HEK293 (cell line): ENCODE measurements around the gene BRPF1.

Experiments
- CTCF ChIA-PET: fragments of 350-600 bp; formaldehyde crosslinking; extraction: SDS; loops from one replicate; lab custom pipeline; 2021; ENCODE audit warnings: antibody characterized with exemption; lab: Yijun Ruan, JAX
- POLR2A ChIA-PET: fragments of 300-600 bp; formaldehyde crosslinking; extraction: SDS; loops from one replicate; lab custom pipeline; 2020; ENCODE audit warnings: antibody characterized with exemption, inconsistent platforms; lab: Yijun Ruan, JAX
- H3K27ac ChIP-seq: fragments of 200-500 bp; sonication (Bioruptor generic); 2 replicates; pipeline ENCODE4 v1.5.1; 2014; ENCODE audit warnings: low read depth, low read length, control low read depth, inconsistent platforms; ENCODE audit errors: extremely low read depth
- H3K36me3 ChIP-seq, 2 experiments: fragments of 200-500 bp in 1 of 2; sonication (Bioruptor generic) in 1 of 2; 1 replicate in 1 of 2; 2 replicates in 1 of 2; pipeline ENCODE4 v1.5.1; 2014 to 2017; ENCODE audit warnings: inconsistent platforms in 2 of 2, low read length in 2 of 2; ENCODE audit not compliant: control insufficient read depth in 2 of 2, insufficient read depth in 1 of 2
- H3K4me1 ChIP-seq: fragments of 200-500 bp; sonication (Bioruptor generic); 2 replicates; pipeline ENCODE4 v1.5.1; 2014; ENCODE audit warnings: mild to moderate bottlenecking, low read length, inconsistent platforms; ENCODE audit not compliant: control insufficient read depth, insufficient read depth
- H3K4me3 ChIP-seq: 2 replicates; pipeline ENCODE4 v1.5.1; 2011; ENCODE audit warnings: low read depth, mild to moderate bottlenecking, control low read depth, low read length, moderate library complexity
- H3K9me3 ChIP-seq: fragments of 200-500 bp; sonication (Bioruptor generic); 2 replicates; pipeline ENCODE4 v1.5.1; 2014; ENCODE audit warnings: low read depth, low read length, inconsistent platforms; ENCODE audit not compliant: control insufficient read depth, insufficient read depth
- GLIS1 ChIP-seq: fragments of 450-650 bp; formaldehyde crosslinking; IDR thresholded peaks from 2 replicates; pipeline ENCODE4 v1.5.1; 2016; ENCODE audit warnings: missing biosample characterization, missing genetic modification characterization
- GLIS2 ChIP-seq: fragments of 450-650 bp; formaldehyde crosslinking; IDR thresholded peaks from 2 replicates; pipeline ENCODE4 v1.5.1; 2016; ENCODE audit warnings: missing biosample characterization, missing genetic modification characterization
- PRDM1 ChIP-seq: fragments of 450-650 bp; formaldehyde crosslinking; IDR thresholded peaks from 2 replicates; pipeline ENCODE4; 2016; ENCODE audit warnings: missing biosample characterization, missing genetic modification characterization
- ZBTB10 ChIP-seq: fragments of 450-650 bp; formaldehyde crosslinking; IDR thresholded peaks from 2 replicates; pipeline ENCODE4 v1.5.1; 2016; ENCODE audit warnings: missing biosample characterization, missing genetic modification characterization
- ZBTB17 ChIP-seq: fragments of 450-650 bp; formaldehyde crosslinking; IDR thresholded peaks from 2 replicates; pipeline ENCODE4 v1.5.1; 2016; ENCODE audit warnings: missing biosample characterization, missing genetic modification characterization
- ZBTB48 ChIP-seq: fragments of 450-650 bp; formaldehyde crosslinking; IDR thresholded peaks from 2 replicates; pipeline ENCODE4 v1.5.1; 2016; ENCODE audit warnings: missing biosample characterization, missing genetic modification characterization
- ZFP37 ChIP-seq: fragments of 450-650 bp; formaldehyde crosslinking; IDR thresholded peaks from 2 replicates; pipeline ENCODE4 v1.5.1; 2016; ENCODE audit warnings: missing biosample characterization, missing genetic modification characterization
- ZNF132 ChIP-seq: fragments of 450-650 bp; formaldehyde crosslinking; IDR thresholded peaks from 2 replicates; pipeline ENCODE4 v1.5.1; 2017; ENCODE audit warnings: missing biosample characterization, missing genetic modification characterization, borderline replicate concordance
- ZNF175 ChIP-seq: fragments of 450-650 bp; formaldehyde crosslinking; IDR thresholded peaks from 2 replicates; pipeline ENCODE4 v1.5.1; 2016; ENCODE audit warnings: missing biosample characterization, missing genetic modification characterization
- ZNF311 ChIP-seq: fragments of 450-650 bp; formaldehyde crosslinking; IDR thresholded peaks from 2 replicates; pipeline ENCODE4 v1.5.1; 2017; ENCODE audit warnings: missing biosample characterization, missing genetic modification characterization, borderline replicate concordance
- ZNF449 ChIP-seq: fragments of 450-650 bp; formaldehyde crosslinking; IDR thresholded peaks from 2 replicates; pipeline ENCODE4 v1.5.1; 2017; ENCODE audit warnings: missing biosample characterization, mild to moderate bottlenecking, missing genetic modification characterization, moderate library complexity
- ZNF473 ChIP-seq: fragments of 450-650 bp; formaldehyde crosslinking; IDR thresholded peaks from 2 replicates; pipeline ENCODE4 v1.5.1; 2017; ENCODE audit warnings: missing biosample characterization, missing genetic modification characterization
- ZNF549 ChIP-seq: fragments of 450-650 bp; IDR thresholded peaks from 2 replicates; pipeline ENCODE4 v1.5.1; 2018; ENCODE audit warnings: missing biosample characterization, missing genetic modification characterization, mild to moderate bottlenecking, inconsistent platforms, moderate library complexity
- ZNF692 ChIP-seq: fragments of 450-650 bp; formaldehyde crosslinking; IDR thresholded peaks from 2 replicates; pipeline ENCODE4 v1.5.1; 2016; ENCODE audit warnings: missing biosample characterization, missing genetic modification characterization
- ZNF843 ChIP-seq: fragments of 450-650 bp; formaldehyde crosslinking; IDR thresholded peaks from 2 replicates; pipeline ENCODE4 v1.5.1; 2016; ENCODE audit warnings: missing biosample characterization, missing genetic modification characterization
- TF ChIP-seq, protein P1 (sequence below): fragments of 450-650 bp; formaldehyde crosslinking; IDR thresholded peaks from 2 replicates; pipeline ENCODE4 v1.5.1; 2016; ENCODE audit warnings: missing biosample characterization, missing genetic modification characterization, low read depth

Gene BRPF1

DNA sequence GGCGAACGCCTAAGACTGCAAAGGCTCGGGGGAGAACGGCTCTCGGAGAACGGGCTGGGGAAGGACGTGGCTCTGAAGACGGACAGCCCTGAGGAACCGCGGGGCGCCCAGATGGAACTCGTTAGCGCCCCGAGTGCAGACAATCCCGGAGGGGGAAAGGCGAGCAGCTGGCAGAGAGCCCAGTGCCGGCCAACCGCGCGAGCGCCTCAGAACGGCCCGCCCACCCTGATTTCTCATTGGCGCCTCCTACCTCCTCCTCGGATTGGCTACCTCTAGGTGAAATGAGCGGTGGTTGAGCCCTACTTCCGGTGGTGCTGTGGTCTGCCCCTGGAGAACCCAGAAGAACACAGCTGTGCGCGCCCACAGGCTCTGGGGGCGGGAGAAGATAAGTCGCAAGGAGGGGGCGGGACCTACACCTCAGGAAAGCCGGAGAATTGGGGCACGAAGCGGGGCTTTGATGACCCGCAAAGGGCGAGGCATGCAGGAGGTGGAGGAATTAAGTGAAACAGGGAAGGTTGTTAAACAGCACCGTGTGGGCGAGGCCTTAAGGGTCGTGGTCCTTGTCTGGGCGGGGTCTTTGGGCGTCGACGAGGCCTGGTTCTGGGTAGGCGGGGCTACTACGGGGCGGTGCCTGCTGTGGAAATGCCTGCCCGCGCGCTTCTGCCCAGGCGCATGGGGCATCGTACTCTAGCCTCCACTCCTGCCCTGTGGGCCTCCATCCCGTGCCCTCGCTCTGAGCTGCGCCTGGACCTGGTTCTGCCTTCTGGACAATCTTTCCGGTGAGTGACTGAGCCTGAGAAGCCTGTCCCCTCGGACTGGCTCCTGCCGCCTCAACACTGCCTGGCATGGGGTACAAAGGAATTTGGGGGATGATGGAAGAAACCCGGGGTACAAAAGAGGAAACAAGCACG is 18.4 kb downstream of the BRPF1 start, which contains the start of gene OGG1 (continued):
- TF ChIP-seq ZBTB48 (tag by site-specific recombination) = no peak
- TF ChIP-seq ZNF473 (tag by site-specific recombination) = no peak
- TF ChIP-seq GLIS2 (tag by site-specific recombination) = peak; percentile 77
- no peak; the same call in 1 of the 2 replicates for TF ChIP-seq ZNF843 (tag by site-specific recombination)
- no peak for TF ChIP-seq ZNF311 (tag by site-specific recombination)
- TF ChIP-seq ZFP37 (tag by site-specific recombination) = peak; percentile 87; the same call in 1 of the 2 replicates
- TF ChIP-seq ZNF132 (tag by site-specific recombination) = no peak
- peak; percentile 95 for TF ChIP-seq ZNF449 (tag by site-specific recombination)
- no peak for TF ChIP-seq ZNF175 (tag by site-specific recombination)

DNA sequence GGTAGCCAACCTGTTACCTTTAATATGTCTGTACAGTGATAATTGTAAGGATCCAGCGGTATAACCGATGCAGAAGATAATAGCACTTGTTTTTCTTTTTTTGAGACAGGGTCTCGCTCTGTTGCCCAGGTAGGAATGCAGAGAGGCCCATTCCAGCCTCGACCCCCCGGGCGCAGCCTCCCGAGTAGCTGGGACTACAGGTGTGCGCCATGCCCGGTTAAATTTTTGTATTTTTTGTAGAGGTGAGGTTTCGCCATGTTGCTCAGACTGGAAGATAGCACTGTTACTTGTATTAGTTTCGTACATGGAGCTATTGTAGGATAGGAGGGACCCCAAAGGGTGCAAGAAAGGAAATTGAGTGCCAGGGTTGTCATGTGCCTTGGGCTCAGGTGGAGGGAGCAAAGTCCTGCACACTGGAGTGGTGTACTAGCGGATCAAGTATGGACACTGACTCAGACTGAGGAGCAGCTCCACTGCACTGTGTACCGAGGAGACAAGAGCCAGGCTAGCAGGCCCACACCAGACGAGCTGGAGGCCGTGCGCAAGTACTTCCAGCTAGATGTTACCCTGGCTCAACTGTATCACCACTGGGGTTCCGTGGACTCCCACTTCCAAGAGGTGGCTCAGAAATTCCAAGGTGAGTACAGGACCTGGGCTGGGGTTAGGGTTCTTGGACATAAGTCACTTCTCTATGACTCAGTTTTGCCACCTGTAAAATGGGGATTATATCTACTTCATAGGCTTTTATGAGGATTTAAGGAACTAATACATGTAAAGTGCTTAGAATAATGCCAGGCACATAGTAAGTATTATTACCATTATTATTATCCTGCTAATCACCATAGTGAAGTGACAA is 19.2 kb downstream of the BRPF1 start:
- CTCF ChIA-PET = interaction anchor here (1.2 to 2.2 kb wide), 2 partner anchors 35 kb away, joined by 5 to 7 read pairs; no protein-coding TSS in a partner anchor
- POLR2A ChIA-PET = interaction anchor here (1.8 to 2.7 kb wide), 7 partner anchors 9 to 101 kb away, joined by 6 to 47 read pairs (median 12); partner anchors contain the start of genes ARPC4, BRPF1, CAMK1 and MTMR14
- Histone ChIP-seq H3K4me3 (peak overlapping the region; percentile 70), H3K27ac (peak overlapping the region; percentile 66; the same call in 1 of the 2 replicates), H3K36me3 (peaks cover 0 to 68% of the 10 kb centered on the region in 2 experiments; a peak in 2 of 3 replicates), H3K4me1 (0 out of 2 replicates have a peak, but pooled peaks cover 2% of the 10 kb centered on the region), H3K9me3 (no peaks in the 10 kb centered on the region)
- 0 out of 2 replicates have a peak, but pooled peaks have one; percentile 13 for TF ChIP-seq GLIS2 (tag by site-specific recombination)
- TF ChIP-seq ZNF692 (tag by site-specific recombination) = no peak
- no peak for TF ChIP-seq ZBTB10 (tag by site-specific recombination)

DNA sequence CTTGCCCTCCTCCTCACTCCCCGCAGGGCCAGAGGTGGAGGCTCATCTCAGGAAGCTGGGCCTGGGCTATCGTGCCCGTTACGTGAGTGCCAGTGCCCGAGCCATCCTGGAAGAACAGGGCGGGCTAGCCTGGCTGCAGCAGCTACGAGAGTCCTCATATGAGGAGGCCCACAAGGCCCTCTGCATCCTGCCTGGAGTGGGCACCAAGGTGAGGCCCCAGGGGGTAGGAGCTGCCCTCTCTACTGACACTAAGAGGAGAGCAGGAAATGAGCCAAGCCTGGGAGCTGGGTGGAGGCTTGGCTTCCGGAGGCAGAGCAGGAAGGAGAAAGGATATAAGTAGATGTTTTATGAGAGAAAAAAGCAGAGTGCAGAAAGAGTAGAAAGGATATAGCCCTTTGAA is 23.1 kb downstream of the BRPF1 start:
- no peak overlapping the region for H3K4me3 ChIP-seq
- H3K9me3 ChIP-seq = no peaks in the 10 kb centered on the region
- TF ChIP-seq ZNF549 (tag by site-specific recombination) (no peak), GLIS1 (tag by site-specific recombination) (peak; percentile 68), ZBTB17 (tag by site-specific recombination) (peak; percentile 75), PRDM1 (tag by site-specific recombination) (0 out of 2 replicates have a peak, but pooled peaks have one; percentile 21)
- TF ChIP-seq, protein P1, sequence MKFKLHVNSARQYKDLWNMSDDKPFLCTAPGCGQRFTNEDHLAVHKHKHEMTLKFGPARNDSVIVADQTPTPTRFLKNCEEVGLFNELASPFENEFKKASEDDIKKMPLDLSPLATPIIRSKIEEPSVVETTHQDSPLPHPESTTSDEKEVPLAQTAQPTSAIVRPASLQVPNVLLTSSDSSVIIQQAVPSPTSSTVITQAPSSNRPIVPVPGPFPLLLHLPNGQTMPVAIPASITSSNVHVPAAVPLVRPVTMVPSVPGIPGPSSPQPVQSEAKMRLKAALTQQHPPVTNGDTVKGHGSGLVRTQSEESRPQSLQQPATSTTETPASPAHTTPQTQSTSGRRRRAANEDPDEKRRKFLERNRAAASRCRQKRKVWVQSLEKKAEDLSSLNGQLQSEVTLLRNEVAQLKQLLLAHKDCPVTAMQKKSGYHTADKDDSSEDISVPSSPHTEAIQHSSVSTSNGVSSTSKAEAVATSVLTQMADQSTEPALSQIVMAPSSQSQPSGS (tag by site-specific recombination) = no peak
- peak overlapping the region; percentile 47; the same call in 1 of the 2 replicates for H3K27ac ChIP-seq
- 0 out of 2 replicates have a peak, but pooled peaks cover 2% of the 10 kb centered on the region for H3K4me1 ChIP-seq
- CTCF ChIA-PET = interaction anchor here (0.6 to 0.7 kb wide), 3 partner anchors 14 to 192 kb away, joined by 3 to 6 read pairs (median 3); no protein-coding TSS in a partner anchor
- POLR2A ChIA-PET = interaction anchor here (1.6 kb wide), 1 partner anchor 17 kb away, joined by 3 read pairs; no protein-coding TSS in a partner anchor
- H3K36me3 ChIP-seq = peaks cover 7 to 72% of the 10 kb centered on the region in 2 experiments; a peak in 2 of 3 replicates
